Measurements from ENCODE around the gene CASKIN1.

- TF ChIP-seq POLR2A (IDR thresholded peaks at IDR 0.05; ENCODE audit: low read length) (peak; percentile 86; the same call in 1 of the 2 replicates), CHD2 (IDR thresholded peaks at IDR 0.05; ENCODE audit: low read length, partially characterized antibody) (peak; percentile 50), E2F6 (IDR thresholded peaks at IDR 0.05; ENCODE audit: borderline replicate concordance, low read depth) (no peak), NFE2L2 (conservative IDR thresholded peaks at IDR 0.05; ENCODE audit: low read length) (no peak), EP300 (IDR thresholded peaks at IDR 0.05) (no peak), CTCF (IDR thresholded peaks at IDR 0.05) (no peak), ESRRA (IDR thresholded peaks at IDR 0.05; ENCODE audit: borderline replicate concordance, low read length) (no peak), CHD4 (IDR thresholded peaks at IDR 0.05; ENCODE audit: borderline replicate concordance) (no peak), POLR2AphosphoS2 (conservative IDR thresholded peaks at IDR 0.05; ENCODE audit: low read length) (no peak), USF2 (IDR thresholded peaks at IDR 0.05) (no peak), BHLHE40 (IDR thresholded peaks at IDR 0.05; ENCODE audit: low read depth, low read length) (no peak), HDAC2 (IDR thresholded peaks at IDR 0.05) (no peak), MAX (IDR thresholded peaks at IDR 0.05) (no peak), JUNB (IDR thresholded peaks at IDR 0.05) (no peak)
These were observed 18.2 kb upstream of the CASKIN1 start, which contains the start of gene PGP for GRCh38 chr16:2214719-2214968.
